Muscle layer of colon (tissue), 2 donors: ENCODE results near the gene PREPL.

Experiments
- H3K27ac ChIP-seq: one replicate; pipeline ENCODE4 v1.7.0; 2013; ENCODE audit warnings: low read depth, mild to moderate bottlenecking, low read length, moderate library complexity
- H3K27me3 ChIP-seq, 2 donors: one replicate each; pipeline ENCODE4 v1.7.0; 2013; ENCODE audit warnings: low read length in 2 of 2, mild to moderate bottlenecking in 2 of 2; ENCODE audit not compliant: insufficient read depth in 2 of 2, control insufficient read depth in 1 of 2
- H3K36me3 ChIP-seq: one replicate; pipeline ENCODE4 v1.7.0; 2013; ENCODE audit warnings: mild to moderate bottlenecking, low read length; ENCODE audit not compliant: insufficient read depth
- H3K4me1 ChIP-seq: one replicate; pipeline ENCODE4 v1.7.0; 2013; ENCODE audit warnings: mild to moderate bottlenecking, low read length; ENCODE audit not compliant: insufficient read depth
- H3K4me3 ChIP-seq, 2 donors: one replicate each; pipeline ENCODE4 v1.7.0; 2013; ENCODE audit warnings: low read length in 2 of 2, low read depth in 1 of 2, mild to moderate bottlenecking in 1 of 2, moderate library complexity in 1 of 2
- H3K9ac ChIP-seq: one replicate; pipeline ENCODE4 v1.7.0; 2013; ENCODE audit warnings: low read length
- H3K9me3 ChIP-seq: one replicate; pipeline ENCODE4 v1.7.0; 2013; ENCODE audit warnings: mild to moderate bottlenecking, low read length
- donor health status: abdominal sarcoma.
- donor health status: Adenocarcinoma of cecum.

The PREPL gene

DNA sequence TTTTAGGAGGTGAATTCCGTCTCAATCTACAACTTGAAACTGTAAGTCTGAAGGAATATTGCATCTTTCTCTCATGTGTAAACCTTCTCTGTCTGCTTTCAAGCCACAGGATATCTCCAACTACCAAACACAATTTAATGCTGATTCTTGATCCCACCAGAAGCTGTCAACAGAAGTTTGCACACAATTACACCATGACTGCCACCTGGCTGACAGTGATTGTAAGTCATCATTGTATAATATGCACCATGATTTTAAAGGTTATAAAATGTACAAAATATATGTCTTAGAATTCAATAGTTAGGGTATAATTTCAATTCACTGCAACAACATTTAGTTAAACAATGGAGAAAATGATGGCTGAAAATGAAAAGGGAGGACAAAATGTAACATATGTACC, 18.4 kb downstream of the PREPL start:
- no peak overlapping the region for H3K27ac ChIP-seq
- no peaks in the 10 kb centered on the region for H3K27me3 ChIP-seq
- no peak overlapping the region for H3K4me3 ChIP-seq
- peaks cover 33% of the 10 kb centered on the region for H3K36me3 ChIP-seq
- H3K9me3 ChIP-seq, result no peaks in the 10 kb centered on the region
- no peak overlapping the region for H3K9ac ChIP-seq
- peaks cover 7% of the 10 kb centered on the region for H3K4me1 ChIP-seq

DNA sequence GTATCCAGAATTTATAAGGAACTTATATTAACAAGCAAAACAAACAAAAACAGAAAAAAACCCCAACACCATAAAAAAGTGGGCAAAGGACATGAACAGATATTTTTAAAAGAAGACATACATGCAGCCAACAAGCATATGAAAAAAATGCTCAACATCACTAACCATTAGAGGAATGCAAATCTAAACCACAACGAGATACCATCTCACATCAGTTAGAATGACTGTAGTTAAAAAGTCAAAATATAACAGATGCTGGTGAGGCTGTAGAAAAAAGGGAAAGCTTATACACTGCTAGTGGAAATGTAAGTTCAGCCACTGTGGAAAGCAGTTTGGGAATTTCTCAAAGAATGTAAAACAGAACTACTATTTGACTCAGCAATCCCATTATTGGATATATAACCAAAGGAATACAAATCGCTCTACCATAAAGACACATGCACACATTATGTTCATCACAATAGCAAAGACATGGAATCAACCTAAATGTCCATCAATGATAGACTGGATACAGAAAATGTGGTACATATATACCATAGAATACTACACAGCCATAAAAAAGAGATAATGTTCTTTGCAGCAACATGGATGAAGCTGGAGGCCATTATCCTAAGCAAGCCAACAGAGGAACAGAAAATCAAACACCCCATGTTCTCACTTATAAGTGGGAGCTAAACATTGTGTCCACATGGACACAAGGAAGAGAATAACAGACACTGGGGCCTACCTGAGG, 25.3 kb downstream of the PREPL start:
- peaks cover 39% of the 10 kb centered on the region for H3K36me3 ChIP-seq
- H3K27ac ChIP-seq, result no peak overlapping the region
- no peak overlapping the region for H3K4me3 ChIP-seq
- H3K9ac ChIP-seq, result no peak overlapping the region
- H3K4me1 ChIP-seq, result peaks cover 6% of the 10 kb centered on the region
- no peaks in the 10 kb centered on the region for H3K9me3 ChIP-seq
- H3K27me3 ChIP-seq, result no peaks in the 10 kb centered on the region

DNA sequence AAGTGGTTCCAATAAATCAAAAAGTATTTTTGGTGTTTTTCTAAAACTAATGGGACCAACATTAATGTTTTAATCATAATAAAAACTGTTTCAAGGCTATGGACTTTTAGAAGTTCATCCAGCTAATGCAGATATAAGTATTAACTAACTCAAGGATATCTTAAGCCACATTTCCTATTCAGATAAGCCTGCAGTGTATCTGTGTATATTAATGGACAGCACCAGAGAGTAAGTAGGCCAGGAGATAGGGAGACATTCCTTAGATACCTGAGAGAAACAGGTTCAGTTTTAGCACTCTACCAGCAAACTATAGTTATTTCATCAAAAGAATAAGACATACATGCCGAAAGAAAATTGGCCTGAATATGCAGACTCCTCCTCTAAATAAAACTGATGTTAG, 27.3 kb downstream of the PREPL start:
- Histone ChIP-seq H3K4me1 (peaks cover 6% of the 10 kb centered on the region), H3K27ac (no peak overlapping the region), H3K9me3 (no peaks in the 10 kb centered on the region), H3K4me3 (no peak overlapping the region), H3K36me3 (peaks cover 32% of the 10 kb centered on the region), H3K27me3 (no peaks in the 10 kb centered on the region), H3K9ac (no peak overlapping the region)

DNA sequence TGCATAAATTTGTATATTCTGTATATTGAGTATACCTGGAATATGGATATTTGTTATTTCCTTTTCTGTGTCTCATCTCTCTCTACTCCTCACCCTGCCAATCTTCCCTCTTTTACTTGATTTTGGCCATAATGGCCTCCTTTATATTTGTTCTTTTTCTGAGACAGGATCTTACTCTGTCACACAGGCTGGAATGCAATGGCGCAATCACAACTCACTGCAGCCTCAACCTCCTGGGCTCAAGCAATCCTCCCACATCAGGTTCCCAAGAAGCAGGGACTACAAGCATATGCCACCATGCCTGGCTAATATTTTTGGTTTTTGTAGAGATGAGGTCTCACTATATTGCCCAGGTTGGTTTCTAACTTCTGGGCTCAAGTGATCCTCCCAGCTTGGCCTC, 30.5 kb downstream of the PREPL start:
- Histone ChIP-seq H3K27me3 (no peaks in the 10 kb centered on the region), H3K4me1 (peaks cover 6% of the 10 kb centered on the region), H3K9me3 (no peaks in the 10 kb centered on the region), H3K9ac (no peak overlapping the region), H3K27ac (no peak overlapping the region), H3K4me3 (no peak overlapping the region), H3K36me3 (peaks cover 25% of the 10 kb centered on the region)

DNA sequence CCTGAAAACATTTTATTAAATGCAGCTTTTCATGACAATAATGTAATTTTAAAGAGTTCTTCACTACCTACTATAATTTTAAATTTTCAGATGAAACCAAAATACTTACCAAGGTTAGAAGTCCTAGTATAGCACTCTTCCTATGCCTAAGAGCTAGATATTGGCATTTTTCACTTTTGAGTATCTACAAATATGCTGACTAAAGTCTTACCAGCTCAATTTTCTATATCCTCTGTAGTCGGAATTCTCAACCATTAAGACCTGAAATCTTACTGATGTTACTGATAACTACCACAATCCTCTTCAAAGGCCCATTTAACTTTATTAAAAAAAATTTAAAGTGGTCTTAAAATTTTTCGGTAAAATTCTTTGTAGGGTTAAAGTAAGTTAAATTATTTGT, 32.0 kb downstream of the PREPL start:
- H3K9ac ChIP-seq, result no peak overlapping the region
- no peak overlapping the region for H3K27ac ChIP-seq
- H3K27me3 ChIP-seq, result no peaks in the 10 kb centered on the region
- peaks cover 35% of the 10 kb centered on the region for H3K36me3 ChIP-seq
- no peaks in the 10 kb centered on the region for H3K9me3 ChIP-seq
- H3K4me3 ChIP-seq, result no peak overlapping the region
- peaks cover 6% of the 10 kb centered on the region for H3K4me1 ChIP-seq

DNA sequence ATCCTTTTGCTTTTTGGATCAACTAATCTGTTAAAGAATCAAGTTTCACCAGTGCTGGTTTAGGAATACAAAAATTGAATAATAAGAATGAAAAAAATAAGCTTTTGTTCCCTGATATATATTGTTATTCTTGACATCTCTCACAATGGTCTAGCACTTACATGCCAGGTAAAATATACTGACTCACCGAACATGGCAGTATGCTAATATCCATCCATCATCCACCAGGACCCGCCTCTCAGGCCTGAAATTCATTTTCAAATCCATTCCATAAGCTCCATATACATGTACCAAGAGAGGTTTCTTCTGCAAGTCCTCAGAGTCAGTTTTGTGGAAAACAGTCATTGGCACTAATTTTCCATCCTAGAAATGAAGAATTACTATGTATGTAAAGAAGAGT, 32.5 kb downstream of the PREPL start:
- Histone ChIP-seq H3K27ac (no peak overlapping the region), H3K4me1 (peaks cover 3% of the 10 kb centered on the region), H3K9ac (no peak overlapping the region), H3K9me3 (no peaks in the 10 kb centered on the region), H3K36me3 (peaks cover 35% of the 10 kb centered on the region), H3K27me3 (no peaks in the 10 kb centered on the region), H3K4me3 (no peak overlapping the region)

DNA sequence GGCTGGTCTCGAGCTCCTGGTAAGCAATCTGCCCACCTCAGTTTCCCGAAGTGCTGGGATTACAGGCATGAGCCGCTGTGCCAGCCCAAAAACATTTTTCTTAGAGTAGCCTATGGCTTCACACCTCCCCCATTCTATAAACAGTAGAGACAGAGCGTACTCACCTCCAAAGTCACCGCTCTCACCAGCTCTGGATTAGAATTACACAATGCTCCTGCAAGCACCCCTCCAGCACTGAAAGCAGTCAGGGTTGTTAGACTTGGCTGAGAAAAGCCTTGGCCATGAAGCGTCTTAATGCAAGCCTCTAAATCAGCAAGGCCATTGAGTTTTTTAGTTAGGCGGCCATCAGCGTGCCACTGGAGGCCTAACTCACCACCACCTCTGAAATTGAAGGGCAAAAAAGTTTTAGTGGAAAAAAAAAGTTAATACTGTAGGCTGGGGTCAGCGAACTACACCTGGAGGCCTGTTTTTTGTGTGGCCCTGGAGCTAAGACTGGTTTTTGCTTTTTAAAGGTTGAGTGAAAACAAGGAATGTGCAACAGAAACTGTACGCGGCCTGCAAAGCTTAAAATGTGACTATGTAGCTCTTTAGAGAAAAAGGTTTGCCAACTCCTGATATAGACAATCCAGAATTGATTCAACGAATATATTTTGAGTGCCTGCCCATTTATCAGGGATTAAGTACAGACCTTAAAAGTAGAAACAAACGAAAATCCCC, 34.6 kb downstream of the PREPL start:
- peaks cover 47% of the 10 kb centered on the region for H3K36me3 ChIP-seq
- no peaks in the 10 kb centered on the region for H3K27me3 ChIP-seq
- no peak overlapping the region for H3K9ac ChIP-seq
- no peaks in the 10 kb centered on the region for H3K9me3 ChIP-seq
- no peaks in the 10 kb centered on the region for H3K4me1 ChIP-seq
- H3K4me3 ChIP-seq, result no peak overlapping the region
- no peak overlapping the region for H3K27ac ChIP-seq

DNA sequence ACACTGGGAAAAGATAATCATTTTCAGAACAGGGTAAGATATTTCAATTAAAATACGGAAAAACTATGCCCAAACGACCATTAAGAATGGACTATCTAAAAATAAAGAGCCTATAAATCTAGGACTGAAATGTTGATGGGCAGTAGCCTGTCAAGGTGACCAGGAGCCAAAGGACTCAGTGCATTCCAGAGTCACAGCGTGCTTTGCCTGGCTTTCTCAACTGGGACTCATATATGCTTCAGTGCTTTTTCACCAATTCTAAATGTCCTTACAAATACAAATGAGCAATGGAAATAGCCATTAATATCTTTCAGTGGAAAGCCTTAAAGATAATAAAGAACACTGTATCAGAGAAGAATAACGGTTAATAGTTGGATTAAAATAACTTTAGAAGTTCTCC, 35.4 kb downstream of the PREPL start:
- Histone ChIP-seq H3K27ac (no peak overlapping the region), H3K36me3 (peaks cover 49% of the 10 kb centered on the region)

DNA sequence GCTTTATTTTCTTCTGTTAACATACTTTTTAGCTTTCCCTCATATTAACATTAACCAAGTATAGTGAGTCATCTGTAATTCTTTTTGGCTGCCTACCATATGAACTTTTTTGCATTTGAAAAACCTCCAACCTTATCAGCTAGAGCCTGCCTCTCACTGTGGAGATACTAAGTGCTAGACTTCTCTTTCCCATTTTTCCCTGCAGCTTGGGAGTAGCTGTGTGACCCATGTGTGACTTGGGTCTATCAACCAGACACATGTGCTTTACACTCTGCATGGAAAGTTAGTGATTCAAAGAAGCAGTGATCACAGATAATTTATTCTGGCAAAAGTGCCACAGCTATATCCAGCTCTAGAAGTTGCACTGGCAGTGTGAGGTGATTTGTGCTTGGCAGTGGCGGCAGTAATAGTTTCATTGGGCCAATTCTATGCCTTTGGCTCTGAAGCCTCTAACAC, 36.3 kb downstream of the PREPL start:
- H3K9me3 ChIP-seq, result no peaks in the 10 kb centered on the region
- H3K36me3 ChIP-seq, result peaks cover 54% of the 10 kb centered on the region
- H3K27me3 ChIP-seq, result no peaks in the 10 kb centered on the region
- H3K4me1 ChIP-seq, result no peaks in the 10 kb centered on the region
- H3K9ac ChIP-seq, result no peak overlapping the region
- no peak overlapping the region for H3K4me3 ChIP-seq
- no peak overlapping the region for H3K27ac ChIP-seq

More for the DNA sequence above, 35.4 kb downstream of the PREPL start:
- Histone ChIP-seq H3K9me3 (no peaks in the 10 kb centered on the region), H3K9ac (no peak overlapping the region), H3K4me3 (no peak overlapping the region), H3K4me1 (no peaks in the 10 kb centered on the region), H3K27me3 (no peaks in the 10 kb centered on the region)

DNA sequence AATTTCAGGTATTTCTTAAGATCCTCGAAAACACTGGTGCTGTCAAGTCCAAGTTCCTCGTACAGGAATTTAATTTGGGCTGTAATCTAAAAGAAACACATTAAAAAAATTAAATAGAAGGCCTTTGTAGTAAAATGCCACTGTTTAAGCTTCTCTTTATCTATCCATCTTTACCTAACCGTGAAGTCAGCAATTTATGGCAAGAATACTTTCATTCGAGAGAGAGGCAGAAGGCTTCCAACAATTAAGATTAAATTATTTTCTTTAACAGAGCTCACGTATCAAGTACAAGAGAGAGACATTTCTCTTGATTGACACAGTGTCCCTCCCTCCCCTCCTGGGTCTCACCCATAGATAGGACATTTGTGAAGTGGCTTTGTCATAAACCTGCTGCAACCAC, 39.9 kb downstream of the PREPL start:
- H3K36me3 ChIP-seq, result peaks cover 53% of the 10 kb centered on the region

DNA sequence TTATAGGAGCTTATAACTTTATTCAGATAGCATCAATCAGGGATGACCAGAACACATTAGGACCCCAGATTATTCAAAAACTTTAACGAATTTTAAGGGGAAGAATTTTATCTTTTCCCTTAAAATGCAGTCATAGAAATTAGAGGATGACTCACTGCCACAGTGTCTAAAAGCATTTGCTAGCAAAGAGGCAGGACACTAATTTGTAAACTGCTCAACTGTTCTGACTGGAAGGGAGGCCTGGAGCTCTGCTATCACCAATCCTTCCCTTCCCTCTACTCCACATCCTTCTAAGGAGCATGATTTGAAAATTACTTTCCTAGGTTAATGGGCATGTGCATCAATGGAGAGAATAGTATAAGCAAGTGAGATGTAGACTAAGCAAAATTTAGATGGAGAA, 40.5 kb downstream of the PREPL start:
- no peak overlapping the region for H3K27ac ChIP-seq
- H3K36me3 ChIP-seq, result peaks cover 55% of the 10 kb centered on the region
- H3K9me3 ChIP-seq, result no peaks in the 10 kb centered on the region
- H3K4me1 ChIP-seq, result no peaks in the 10 kb centered on the region
- H3K27me3 ChIP-seq, result no peaks in the 10 kb centered on the region
- no peak overlapping the region for H3K4me3 ChIP-seq
- no peak overlapping the region for H3K9ac ChIP-seq

More for the DNA sequence above, 39.9 kb downstream of the PREPL start:
- Histone ChIP-seq H3K9me3 (no peaks in the 10 kb centered on the region), H3K4me3 (no peak overlapping the region), H3K9ac (no peak overlapping the region), H3K27ac (no peak overlapping the region), H3K4me1 (no peaks in the 10 kb centered on the region), H3K27me3 (no peaks in the 10 kb centered on the region)

DNA sequence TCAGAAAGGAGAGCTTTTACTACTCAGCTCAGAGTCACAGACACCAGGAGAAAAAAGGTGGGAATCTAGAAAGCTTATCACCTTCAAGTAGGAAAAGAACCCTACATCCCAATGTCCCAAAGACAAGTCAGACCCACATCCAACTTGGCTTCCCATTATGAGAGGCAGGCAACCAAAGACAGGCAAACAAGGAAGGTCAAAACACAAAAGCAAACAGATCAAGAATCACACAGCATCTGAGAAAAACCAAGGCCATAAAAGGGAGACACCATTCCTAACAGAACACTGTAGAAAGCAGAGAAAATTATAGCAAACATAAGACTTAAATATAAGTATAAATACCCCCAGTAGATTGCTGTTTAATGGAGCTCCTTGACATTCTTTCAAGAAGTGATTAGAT, 45.3 kb downstream of the PREPL start:
- H3K9ac ChIP-seq, result no peak overlapping the region
- no peaks in the 10 kb centered on the region for H3K4me1 ChIP-seq
- H3K36me3 ChIP-seq, result peaks cover 47% of the 10 kb centered on the region
- peaks cover 8% of the 10 kb centered on the region for H3K9me3 ChIP-seq
- H3K27ac ChIP-seq, result no peak overlapping the region
- no peak overlapping the region for H3K4me3 ChIP-seq
- H3K27me3 ChIP-seq, result no peaks in the 10 kb centered on the region
